Loucy (cell line): Measurements from ENCODE around the gene NID1.

Experiments
- H2AFZ ChIP-seq: fragments of 200-600 bp; sonication (generic); 2 replicates; pipeline ENCODE4 v1.6.0; 2016; ENCODE audit warnings: antibody characterized with exemption, mild to moderate bottlenecking, low read length, moderate library complexity
- H3F3A ChIP-seq: fragments of 200-600 bp; 2 replicates; pipeline ENCODE4 v1.6.0; 2016; ENCODE audit warnings: antibody characterized with exemption, low read depth, mild to moderate bottlenecking
- H3K27me3 ChIP-seq: fragments of 200-600 bp; sonication (generic); 2 replicates; pipeline ENCODE4 v1.6.1; 2014; ENCODE audit warnings: low read length, mild to moderate bottlenecking; ENCODE audit not compliant: insufficient read depth, poor library complexity, severe bottlenecking
- H3K36me3 ChIP-seq: fragments of 200-600 bp; sonication (generic); 2 replicates; pipeline ENCODE4 v1.6.1; 2016; ENCODE audit warnings: low read length; ENCODE audit not compliant: insufficient read depth
- H3K4me1 ChIP-seq: fragments of 200-600 bp; sonication (generic); 2 replicates; pipeline ENCODE4 v1.5.1; 2014; ENCODE audit warnings: low read length, mild to moderate bottlenecking; ENCODE audit not compliant: insufficient read depth, poor library complexity, severe bottlenecking
- H3K4me2 ChIP-seq: fragments of 200-600 bp; sonication (generic); 2 replicates; pipeline ENCODE4 v1.6.0; 2014; ENCODE audit warnings: antibody characterized with exemption, low read length, low read depth, mild to moderate bottlenecking; ENCODE audit not compliant: poor library complexity, severe bottlenecking
- H3K4me3 ChIP-seq: fragments of 200-600 bp; sonication (generic); 2 replicates; pipeline ENCODE4 v1.5.1; 2014; ENCODE audit warnings: low read length, mild to moderate bottlenecking, mixed read lengths; ENCODE audit not compliant: poor library complexity, severe bottlenecking
- H3K79me2 ChIP-seq: fragments of 200-600 bp; sonication (generic); 2 replicates; pipeline ENCODE4 v1.6.1; 2014; ENCODE audit warnings: low read length; ENCODE audit not compliant: insufficient read depth
- H3K9ac ChIP-seq: fragments of 200-600 bp; sonication (generic); 2 replicates; pipeline ENCODE4 v1.6.0; 2014; ENCODE audit warnings: mild to moderate bottlenecking, low read depth, low read length, moderate library complexity; ENCODE audit not compliant: poor library complexity, severe bottlenecking
- H3K9me2 ChIP-seq: fragments of 200-600 bp; sonication (generic); replicated peaks from 2 replicates; pipeline ENCODE4 v1.6.1; 2016; ENCODE audit warnings: low read depth, low read length, mixed read lengths
- H3K9me3 ChIP-seq: fragments of 200-600 bp; sonication (generic); 2 replicates; pipeline ENCODE4 v1.6.1; 2014; ENCODE audit warnings: mild to moderate bottlenecking, antibody characterized with exemption, low read length, low read depth; ENCODE audit not compliant: insufficient read depth
- H4K20me1 ChIP-seq: fragments of 200-600 bp; sonication (generic); 2 replicates; pipeline ENCODE4 v1.6.0; 2014; ENCODE audit warnings: antibody characterized with exemption, low read length, mild to moderate bottlenecking; ENCODE audit not compliant: insufficient read depth, poor library complexity, severe bottlenecking
- CTCF ChIP-seq: fragments of 200-600 bp; sonication (generic); conservative IDR thresholded peaks from 2 replicates; pipeline ENCODE4 v1.5.1; 2014; ENCODE audit warnings: mild to moderate bottlenecking, antibody characterized with exemption, low read length
- EZH2phosphoT487 ChIP-seq: fragments of 200-600 bp; IDR thresholded peaks from 2 replicates; pipeline ENCODE4 v1.6.1; 2018; ENCODE audit warnings: antibody characterized with exemption, mild to moderate bottlenecking, moderate library complexity, borderline replicate concordance

The NID1 gene

GRCh38 chr1:236016782-236017400, 48.0 kb downstream of the NID1 start:
- Histone ChIP-seq H3K4me2 (no peak overlapping the region), H3K4me3 (no peak overlapping the region), H3K27me3 (no peaks in the 10 kb centered on the region), H3K9ac (no peak overlapping the region), H3K9me3 (no peaks in the 10 kb centered on the region), H3F3A (no peaks in the 10 kb centered on the region), H4K20me1 (no peaks in the 10 kb centered on the region), H3K36me3 (no peaks in the 10 kb centered on the region), H3K79me2 (no peaks in the 10 kb centered on the region), H3K4me1 (no peaks in the 10 kb centered on the region), H3K9me2 (no peaks in the 10 kb centered on the region), H2AFZ (no peak overlapping the region)
- TF ChIP-seq CTCF = no peak

- Histone ChIP-seq H3K9me3 (no peaks in the 10 kb centered on the region), H3K79me2 (no peaks in the 10 kb centered on the region), H3K4me1 (no peaks in the 10 kb centered on the region), H3F3A (no peaks in the 10 kb centered on the region), H3K9ac (no peak overlapping the region), H3K36me3 (no peaks in the 10 kb centered on the region), H2AFZ (0 out of 2 replicates have a peak overlapping the region, but pooled peaks have one; percentile 49), H3K4me2 (no peak overlapping the region), H3K4me3 (no peak overlapping the region), H3K27me3 (no peaks in the 10 kb centered on the region), H3K9me2 (no peaks in the 10 kb centered on the region), H4K20me1 (no peaks in the 10 kb centered on the region)
- no peak for TF ChIP-seq EZH2phosphoT487
- no peak for TF ChIP-seq CTCF
Observed at GRCh38 chr1:236016083-236016482, 48.8 kb downstream of the NID1 start.

- Histone ChIP-seq H3K4me2 (no peak overlapping the region), H3F3A (no peaks in the 10 kb centered on the region), H2AFZ (no peak overlapping the region), H3K9ac (no peak overlapping the region), H3K36me3 (no peaks in the 10 kb centered on the region), H3K4me1 (no peaks in the 10 kb centered on the region), H3K9me2 (no peaks in the 10 kb centered on the region), H3K79me2 (no peaks in the 10 kb centered on the region), H3K4me3 (no peak overlapping the region), H4K20me1 (no peaks in the 10 kb centered on the region), H3K27me3 (no peaks in the 10 kb centered on the region), H3K9me3 (no peaks in the 10 kb centered on the region)
- TF ChIP-seq CTCF (no peak), EZH2phosphoT487 (no peak)
Observed at GRCh38 chr1:236015539-236015938, 49.4 kb downstream of the NID1 start.
